Raji (cell line): Measurements from ENCODE around the gene UBA5.

Experiments used
- POLR2A ChIP-seq: IDR thresholded peaks from 2 replicates; pipeline ENCODE4 v1.6.1; 2011; ENCODE audit warnings: low read depth, low read length, control low read depth; ENCODE audit not compliant: insufficient read depth

The UBA5 gene

DNA sequence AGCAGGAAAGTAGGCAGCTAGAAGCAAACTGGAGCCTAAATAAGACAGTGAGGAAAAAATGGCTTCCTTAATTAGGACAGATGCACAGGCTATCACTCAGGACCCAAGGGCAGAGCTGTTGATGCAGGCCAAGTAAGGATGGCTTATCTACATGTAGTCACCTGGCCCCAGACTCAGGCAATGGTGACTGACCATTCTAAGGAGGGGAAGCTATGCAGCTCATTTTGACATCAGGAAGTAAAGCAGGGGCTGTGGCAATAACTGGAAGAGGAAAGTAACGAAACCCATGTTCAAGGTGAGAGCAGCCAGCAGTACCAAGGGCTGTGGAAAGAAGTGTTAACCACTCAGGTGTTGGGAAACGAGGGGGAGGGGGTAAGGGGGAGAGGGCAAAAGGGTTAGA, 16.8 kb upstream of the UBA5 start:
- TF ChIP-seq POLR2A, result no peak

DNA sequence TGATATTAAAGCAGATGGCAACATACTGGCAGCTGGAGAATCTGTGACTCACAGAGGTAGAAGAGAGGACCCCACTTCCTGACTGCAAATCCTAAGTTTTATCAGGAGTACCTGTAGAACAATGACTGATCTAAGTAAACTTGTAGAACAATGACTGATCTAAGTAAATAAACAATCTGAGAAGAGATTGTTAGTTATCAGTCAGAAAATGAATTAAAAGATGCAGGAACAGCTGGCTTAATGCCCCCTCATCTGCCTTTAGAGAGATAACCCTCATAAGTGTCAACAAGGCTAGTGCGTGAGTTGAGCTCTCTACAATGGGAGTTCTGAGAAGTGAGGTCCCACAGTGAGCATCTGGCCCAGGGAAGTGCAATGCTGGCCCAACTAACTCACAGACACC, 15.1 kb upstream of the UBA5 start:
- no peak for TF ChIP-seq POLR2A

DNA sequence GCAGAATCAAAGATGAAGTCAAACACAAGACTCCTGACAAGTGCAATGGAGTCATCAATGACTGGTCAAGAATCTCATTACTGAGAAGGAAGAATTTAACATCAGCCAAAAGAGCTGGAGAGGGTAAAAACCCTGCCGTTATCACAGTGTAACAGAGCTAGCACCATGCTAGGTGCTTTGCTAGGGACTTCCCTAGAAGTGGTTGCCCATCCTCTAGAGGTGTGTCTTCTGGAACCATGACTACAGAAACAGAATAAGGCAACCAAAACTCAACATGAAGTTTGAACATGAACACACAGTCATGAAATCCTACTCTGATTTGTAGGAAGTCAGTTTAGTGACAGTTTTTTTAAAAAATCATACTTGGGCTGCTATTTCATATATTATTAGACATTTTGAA, 10.0 kb upstream of the UBA5 start:
- no peak for TF ChIP-seq POLR2A

DNA sequence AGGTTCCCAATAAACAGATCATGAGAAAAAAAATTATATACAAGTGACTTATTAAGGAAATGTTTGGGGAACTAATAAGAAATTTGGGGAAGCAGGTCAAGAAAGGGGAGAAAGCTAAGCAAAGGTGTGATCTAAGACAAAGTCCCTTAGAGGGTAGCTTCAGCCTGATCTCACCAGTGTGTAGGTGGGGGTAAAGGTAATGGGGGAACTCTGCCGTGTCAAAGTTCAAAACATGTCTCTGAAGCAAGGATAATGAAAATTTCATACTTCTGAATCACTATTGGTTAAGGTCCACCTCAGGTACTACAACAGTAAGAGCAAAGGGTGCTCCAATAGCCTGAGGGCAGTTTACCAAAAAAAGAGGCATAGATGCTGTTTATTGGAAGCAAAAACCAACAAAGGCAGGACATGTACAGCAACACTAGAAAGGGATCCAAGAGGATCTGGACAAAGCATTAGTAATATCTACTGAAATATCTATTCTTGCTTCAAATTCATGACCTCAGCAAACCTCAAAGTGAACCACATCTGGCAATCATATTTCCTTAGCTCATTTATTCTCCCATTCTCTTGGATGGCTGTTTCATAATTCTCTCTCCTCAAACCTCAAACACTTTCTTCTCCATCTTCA, 7.4 kb upstream of the UBA5 start:
- no peak for TF ChIP-seq POLR2A

DNA sequence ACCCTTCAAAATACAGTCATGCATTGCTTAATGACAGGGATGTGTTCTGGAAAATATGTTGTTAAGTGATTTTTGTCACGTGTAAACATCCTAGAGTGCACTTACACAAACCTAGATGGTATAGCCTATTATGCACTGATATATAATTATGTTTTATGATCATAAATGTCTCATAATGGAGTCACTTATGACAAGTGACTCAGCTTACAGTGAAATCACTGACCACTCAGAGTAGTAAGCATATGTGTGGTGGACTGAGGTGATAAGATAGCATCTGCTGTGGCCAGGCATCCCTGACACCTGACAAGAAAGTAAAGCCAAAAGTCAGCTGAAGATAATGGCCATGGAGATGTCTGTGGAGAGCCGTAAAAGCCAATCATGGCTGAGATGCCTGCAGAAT, 5.9 kb upstream of the UBA5 start:
- no peak for TF ChIP-seq POLR2A

DNA sequence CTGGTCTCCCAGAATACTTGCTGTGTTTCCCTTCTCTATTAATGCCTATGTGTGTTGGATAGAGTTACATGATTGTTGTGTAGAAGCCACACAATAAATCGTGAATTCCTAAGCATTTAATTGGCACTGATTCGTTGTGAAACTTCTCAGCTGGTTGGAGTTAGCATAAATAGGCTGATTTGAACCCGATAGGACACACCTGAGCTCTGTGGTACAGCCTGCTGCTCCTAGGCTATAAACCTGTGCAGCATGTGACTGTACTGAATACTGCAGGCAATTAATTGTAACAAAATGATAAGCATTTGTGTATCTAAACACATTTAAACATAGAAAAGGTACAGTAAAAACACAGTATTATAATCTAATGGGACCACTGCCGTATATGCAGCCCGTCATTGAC, 5.4 kb upstream of the UBA5 start:
- no peak for TF ChIP-seq POLR2A

DNA sequence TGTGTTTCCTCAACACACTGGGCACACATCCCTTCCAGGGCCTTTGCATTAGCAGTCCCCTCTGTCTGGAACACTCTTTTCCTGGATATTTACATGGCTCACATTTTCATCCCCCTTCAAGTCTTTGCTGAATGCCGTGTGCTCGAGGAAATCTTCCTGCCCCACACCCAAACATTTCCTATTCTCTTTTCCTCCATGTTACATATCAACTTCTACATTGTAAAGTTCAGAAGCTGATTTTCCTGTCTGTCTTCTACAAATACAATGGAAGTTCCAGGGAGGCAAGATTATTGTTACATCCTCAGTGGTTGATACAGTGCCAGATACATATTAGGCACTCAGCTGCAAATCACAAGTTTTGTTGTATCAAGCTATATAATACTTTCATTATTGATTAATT, 4.7 kb upstream of the UBA5 start:
- no peak for TF ChIP-seq POLR2A

DNA sequence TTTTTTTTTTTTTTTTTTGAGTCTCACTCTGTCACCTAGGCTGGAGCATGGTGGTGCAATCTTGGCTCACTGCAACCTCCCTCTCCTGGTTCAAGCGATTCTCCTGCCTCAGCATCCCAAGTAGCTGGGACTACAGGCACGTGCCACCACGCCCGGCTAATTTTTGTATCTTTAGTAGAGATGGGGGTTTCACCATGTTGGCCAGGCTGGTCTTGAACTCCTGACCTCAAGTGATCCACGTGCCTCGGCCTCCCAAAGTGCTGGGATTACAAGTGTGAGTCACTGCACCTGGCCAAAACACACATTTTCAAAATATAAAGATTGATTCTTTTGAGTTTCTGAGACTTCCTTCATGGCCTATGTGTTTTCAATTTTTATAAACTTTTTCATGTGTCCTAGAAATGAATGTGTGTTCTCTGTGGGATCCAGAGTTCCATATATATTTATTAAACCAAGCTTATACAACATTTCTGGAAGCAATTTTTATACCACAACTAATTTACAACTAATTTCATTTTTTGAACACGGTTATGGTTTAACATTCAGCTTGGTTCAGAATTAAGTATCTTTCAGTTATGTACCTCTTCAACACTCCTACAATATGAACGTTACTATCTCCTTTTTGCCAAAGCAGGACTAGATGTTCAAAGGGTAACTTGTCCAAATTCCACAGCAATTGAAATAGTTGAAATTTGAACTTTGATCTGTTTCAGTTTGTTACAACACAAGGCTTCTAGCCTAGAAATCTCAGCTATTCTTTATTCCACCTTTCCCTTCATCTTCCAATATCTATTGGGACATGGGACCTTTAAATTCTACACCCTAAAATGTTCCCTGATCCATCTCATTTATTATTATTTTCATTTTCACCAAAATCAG, 2.0 kb upstream of the UBA5 start:
- TF ChIP-seq POLR2A, result no peak

DNA sequence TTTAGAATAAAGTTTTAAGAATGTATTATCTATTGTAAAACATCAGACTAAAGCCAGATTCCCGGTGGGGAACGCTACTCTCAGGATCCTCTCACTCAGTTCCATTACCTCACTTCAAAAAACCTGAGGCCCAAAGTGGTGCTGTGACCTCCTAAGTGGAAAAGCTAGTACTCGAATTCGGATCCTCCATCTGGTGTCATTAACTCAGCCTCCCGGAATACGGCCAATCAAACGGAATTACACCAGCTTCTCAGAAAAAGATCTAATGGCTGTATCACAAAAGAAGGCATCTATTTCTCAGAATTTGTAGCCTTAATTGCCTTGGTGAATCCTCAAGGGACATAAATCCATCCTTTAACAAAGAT, 1.1 kb upstream of the UBA5 start:
- TF ChIP-seq POLR2A, result no peak

DNA sequence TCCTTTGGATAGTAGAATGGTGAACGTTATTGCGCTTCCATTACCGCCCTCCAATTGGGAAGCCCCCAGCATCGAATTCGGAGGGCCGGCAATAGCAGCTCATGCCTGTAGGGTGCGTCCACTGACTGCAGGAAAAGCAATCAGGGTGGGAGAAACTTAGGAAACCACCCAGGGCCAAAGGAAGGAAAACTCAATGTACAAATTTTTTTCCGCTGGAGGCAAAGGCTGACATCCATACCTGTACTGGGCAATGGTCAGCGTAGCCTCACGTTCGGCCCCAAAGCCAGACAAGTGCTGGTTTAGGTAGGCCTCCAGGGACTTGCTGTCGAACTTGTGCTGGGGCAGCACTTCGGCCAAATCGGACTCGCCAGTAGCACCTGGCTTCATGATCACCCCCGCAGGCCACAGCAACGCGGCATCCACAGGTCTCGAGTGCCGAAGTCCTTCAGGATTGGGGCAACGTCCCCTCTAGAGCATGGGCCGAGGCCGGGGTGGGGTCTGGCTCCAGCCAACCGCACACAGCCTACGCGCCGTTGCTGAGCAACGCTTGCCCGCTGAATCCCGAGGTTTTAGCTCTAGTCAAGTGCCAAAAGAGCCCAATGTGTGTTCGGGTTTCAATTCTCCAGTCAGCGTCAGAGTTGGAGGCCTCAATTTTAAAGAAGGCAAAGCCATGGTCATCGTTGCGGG, 621 bp upstream of the UBA5 start, which contains the start of gene ACAD11:
TSS of gene ACAD11 (minus strand) at position 445 of the 687 bp plus-strand sequence. CDS start at position 387, 58 bp downstream.
- TF ChIP-seq POLR2A, result no peak

DNA sequence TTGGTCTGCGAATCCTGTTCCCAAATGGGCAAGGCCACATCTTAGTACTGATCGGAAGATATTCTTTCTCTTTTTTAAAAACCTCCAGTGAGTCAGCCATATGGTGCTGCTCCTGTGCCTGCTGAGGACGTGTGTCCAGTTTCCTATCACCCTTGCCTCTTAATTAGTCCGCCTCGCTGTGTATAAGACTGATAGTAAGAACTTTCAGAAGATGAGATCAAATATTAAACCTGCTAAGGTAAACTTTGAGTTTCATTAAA, 612 bp downstream of the UBA5 start:
- TF ChIP-seq POLR2A, result no peak

DNA sequence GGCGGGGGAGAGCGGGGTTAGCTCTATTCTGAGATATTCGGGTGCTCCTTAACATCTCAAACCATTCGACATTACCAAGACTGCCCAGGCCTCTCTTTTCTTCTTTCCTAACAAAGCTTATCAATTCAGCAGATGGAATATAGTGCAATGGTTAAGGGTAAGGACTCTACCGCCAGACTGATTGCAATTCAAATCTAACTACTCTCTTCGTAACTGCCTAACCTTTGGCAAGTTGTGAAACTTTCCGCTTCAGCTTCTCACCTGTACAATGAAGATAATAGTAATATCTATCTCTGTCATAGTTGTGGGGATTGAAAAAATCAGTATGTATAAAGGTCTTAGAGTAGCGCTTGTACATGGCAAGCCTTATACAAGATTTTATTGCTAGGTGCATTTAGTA, 972 bp downstream of the UBA5 start:
- no peak for TF ChIP-seq POLR2A

DNA sequence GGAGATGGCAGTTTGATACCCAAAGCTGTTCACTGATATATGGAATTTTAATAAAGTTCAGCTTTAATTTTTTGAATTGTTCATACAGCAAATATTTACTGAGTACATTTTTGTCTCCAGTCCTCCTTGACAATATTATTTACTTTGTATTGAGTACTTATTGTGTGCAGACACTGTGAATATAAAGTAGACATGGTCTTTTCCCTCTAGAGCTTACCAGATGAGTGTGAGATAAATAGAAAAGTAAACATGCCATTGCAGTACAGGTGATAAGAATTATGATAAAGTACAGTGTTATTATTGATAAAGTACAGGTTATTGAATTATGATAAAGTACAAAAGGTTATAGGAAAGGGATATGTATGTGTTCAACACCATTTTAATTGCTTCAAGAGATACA, 2.1 kb downstream of the UBA5 start:
- TF ChIP-seq POLR2A, result no peak

DNA sequence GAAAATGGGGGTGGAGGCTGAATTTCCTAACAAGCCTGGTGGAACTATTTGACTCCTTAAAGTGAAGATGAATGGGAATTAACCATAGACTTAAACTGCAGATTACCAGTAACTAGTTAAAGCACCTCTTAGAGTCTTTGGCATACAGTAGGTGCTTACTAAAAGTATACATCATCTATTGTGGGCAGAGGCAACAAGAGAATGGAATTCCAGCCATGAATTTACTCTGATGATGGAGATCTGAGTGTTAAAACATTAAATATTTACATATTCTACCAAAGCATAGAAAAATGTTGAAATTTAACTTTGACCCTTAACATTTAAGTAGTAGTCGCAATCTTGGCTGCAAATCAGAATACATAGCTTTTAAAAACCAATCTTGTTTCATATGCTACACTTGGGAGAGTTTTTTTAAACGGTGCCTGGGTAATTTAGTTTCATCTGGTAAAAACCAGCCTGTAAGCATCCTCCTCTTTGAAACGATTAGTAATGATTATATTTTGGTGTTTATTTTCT, 5.2 kb downstream of the UBA5 start:
- TF ChIP-seq POLR2A, result no peak

DNA sequence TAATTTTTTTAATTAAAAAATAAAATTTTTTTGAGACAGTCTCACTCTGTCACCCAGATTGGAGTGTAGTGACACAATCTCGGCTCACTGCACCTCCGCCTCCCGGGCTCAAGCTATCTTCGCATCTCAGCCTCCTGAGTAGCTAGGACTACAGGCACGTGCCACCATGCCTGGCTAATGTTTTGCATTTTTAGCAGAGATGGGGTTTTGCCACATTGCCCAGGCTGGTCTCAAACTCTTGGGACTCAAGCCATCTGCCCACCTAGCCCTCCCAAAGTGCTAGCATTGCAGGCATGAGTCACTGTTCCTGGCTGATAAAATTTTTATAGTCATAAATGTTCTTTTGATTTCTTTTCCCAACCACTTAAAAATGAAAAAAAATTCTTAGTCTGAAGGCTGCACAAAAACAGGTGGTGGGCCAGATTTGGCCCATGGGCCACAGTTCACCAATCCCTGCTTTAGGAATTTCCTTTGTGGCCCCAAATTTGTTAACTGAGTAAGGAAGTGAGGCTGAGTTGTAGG, 9.2 kb downstream of the UBA5 start:
- no peak for TF ChIP-seq POLR2A

DNA sequence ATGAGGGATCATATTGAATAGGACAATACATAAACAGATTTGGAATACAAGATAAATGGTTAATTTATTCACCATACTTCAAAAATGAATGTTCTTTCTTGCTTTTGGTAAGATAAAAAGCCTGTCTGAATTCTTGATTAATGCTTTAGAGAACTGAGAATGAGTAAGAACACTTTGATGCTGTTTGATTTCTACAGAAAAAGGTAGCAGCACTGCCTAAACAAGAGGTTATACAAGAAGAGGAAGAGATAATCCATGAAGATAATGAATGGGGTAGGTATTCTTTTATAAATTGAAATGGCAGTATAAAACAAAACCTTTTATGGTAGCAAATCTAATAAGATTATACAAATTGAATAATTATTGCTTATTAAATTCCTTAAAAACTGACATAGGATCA, 15.3 kb downstream of the UBA5 start:
- TF ChIP-seq POLR2A, result no peak
